NCI-H2081 treated with DMSO at 0.1 percent for 48 hours (cell line): ENCODE data around the gene TRIM27.
A peak's percentile ranks its signal among the peaks of the same experiment; 100 is the strongest.
"Not testable (repeated sequence)": the region's sequence is repeated elsewhere in the genome, so short reads cannot be mapped to it uniquely, and the experiment has no call there.

Source experiments
- DNase-seq: peaks from one replicate; lab custom pipeline; 2025; lab: John Stamatoyannopoulos, UW

Gene TRIM27

GRCh38 chr6:28896505-28897368 is 27.0 kb downstream of the TRIM27 start:
- no peak for DNase-seq

GRCh38 chr6:28895131-28895812 is 28.5 kb downstream of the TRIM27 start:
- peak; percentile 93 for DNase-seq

- no peak for DNase-seq
Observed at GRCh38 chr6:28893172-28893799, 30.5 kb downstream of the TRIM27 start.

- DNase-seq: no peak
Observed at GRCh38 chr6:28892525-28892924, 31.3 kb downstream of the TRIM27 start.

GRCh38 chr6:28887796-28888496 is 35.8 kb downstream of the TRIM27 start:
- DNase-seq: no peak

GRCh38 chr6:28886079-28886439 is 37.7 kb downstream of the TRIM27 start:
- no peak for DNase-seq

- no peak for DNase-seq
Observed at GRCh38 chr6:28884423-28885131, 39.2 kb downstream of the TRIM27 start.

- DNase-seq: no peak
Observed at GRCh38 chr6:28880894-28881780, 42.6 kb downstream of the TRIM27 start.

GRCh38 chr6:28880519-28880893 is 43.3 kb downstream of the TRIM27 start:
- DNase-seq: no peak

- no peak for DNase-seq
Observed at GRCh38 chr6:28876710-28877109, 47.1 kb downstream of the TRIM27 start.

- DNase-seq: no peak
Observed at GRCh38 chr6:28875191-28875747, 48.5 kb downstream of the TRIM27 start.

GRCh38 chr6:28872157-28872817 is 51.5 kb downstream of the TRIM27 start:
- not testable (repeated sequence) for DNase-seq

- no peak for DNase-seq
Observed at GRCh38 chr6:28871335-28872156, 52.2 kb downstream of the TRIM27 start.

- no peak for DNase-seq
Observed at GRCh38 chr6:28868873-28869272, 54.9 kb downstream of the TRIM27 start.

- DNase-seq: no peak
Observed at GRCh38 chr6:28867086-28867409, 56.7 kb downstream of the TRIM27 start.

- DNase-seq: not testable (repeated sequence)
Observed at GRCh38 chr6:28866205-28867085, 57.3 kb downstream of the TRIM27 start.

GRCh38 chr6:28865401-28866204 is 58.2 kb downstream of the TRIM27 start:
- DNase-seq: no peak
